HepG2 (cell line): ENCODE measurements around the gene DHRS13. TPM values are rescaled to one million over a fixed set of nuclear protein-coding genes. Genes with fewer than 3 reads are reported as not detected.

Experiments
- ATF2 ChIP-seq: sonication (generic); formaldehyde crosslinking; IDR thresholded peaks from 2 replicates; pipeline ENCODE4 v1.4.0; 2020; ENCODE audit warnings: missing genetic modification reagents
- ATF6 ChIP-seq: sonication (generic); formaldehyde crosslinking; conservative IDR thresholded peaks from 2 replicates; pipeline ENCODE4 v1.4.0; 2020; ENCODE audit warnings: missing genetic modification reagents
- DMAP1 ChIP-seq: IDR thresholded peaks from 2 replicates; pipeline ENCODE4 v1.6.1; 2016
- JUN ChIP-seq: sonication (generic); formaldehyde crosslinking; IDR thresholded peaks from 2 replicates; pipeline ENCODE4 v1.4.0; 2020; ENCODE audit warnings: mild to moderate bottlenecking, missing genetic modification reagents
- KDM1A ChIP-seq: IDR thresholded peaks from 2 replicates; pipeline ENCODE4 v1.6.1; 2016; ENCODE audit warnings: missing compliant biosample characterization
- KLF11 ChIP-seq: IDR thresholded peaks from 2 replicates; pipeline ENCODE4 v1.6.1; 2016; ENCODE audit warnings: missing compliant biosample characterization
- MIXL1 ChIP-seq: IDR thresholded peaks from 2 replicates; pipeline ENCODE4 v1.6.1; 2016
- RXRB ChIP-seq: IDR thresholded peaks from 2 replicates; pipeline ENCODE4 v1.6.1; 2016; ENCODE audit warnings: borderline replicate concordance, missing genetic modification reagents, missing compliant biosample characterization
- SMARCC2 ChIP-seq: fragments of 450-650 bp; IDR thresholded peaks from 2 replicates; pipeline ENCODE4 v1.6.1; 2017; ENCODE audit warnings: antibody characterized with exemption, mild to moderate bottlenecking
- SNAPC4 ChIP-seq: sonication (generic); formaldehyde crosslinking; IDR thresholded peaks from 2 replicates; pipeline ENCODE4 v1.4.0; 2020; ENCODE audit warnings: mild to moderate bottlenecking, missing genetic modification reagents
- SP5 ChIP-seq: IDR thresholded peaks from 2 replicates; pipeline ENCODE4 v1.6.1; 2016; ENCODE audit warnings: low read depth, borderline replicate concordance
- TP53 ChIP-seq: sonication (generic); formaldehyde crosslinking; conservative IDR thresholded peaks from 2 replicates; pipeline ENCODE4 v1.4.0; 2020; ENCODE audit warnings: missing genetic modification reagents
- WIZ ChIP-seq: sonication (generic); formaldehyde crosslinking; IDR thresholded peaks from 2 replicates; pipeline ENCODE4 v1.5.1; 2020; ENCODE audit warnings: mild to moderate bottlenecking, missing genetic modification reagents
- ZNF318 ChIP-seq: sonication (generic); formaldehyde crosslinking; IDR thresholded peaks from 2 replicates; pipeline ENCODE4 v1.4.0; 2020; ENCODE audit warnings: mild to moderate bottlenecking, missing genetic modification reagents
- ZNF549 ChIP-seq: sonication (generic); formaldehyde crosslinking; IDR thresholded peaks from 2 replicates; pipeline ENCODE4 v1.5.0; 2020; ENCODE audit warnings: missing genetic modification reagents
- polyA plus RNA-seq, 8 experiments: library from polyadenylated mRNA; depleted of rRNA in 3 of 8; stranded (reverse) in 7 of 8; unstranded in 1 of 8; fragments of >200 nt; fragmentation: Illumina TruSeq in 4 of 8; extraction: Trizol in 4 of 8; gene quantifications; 2 replicates each; pipeline versions ENCODE4 v1.2.1 to v1.2.3, GENCODE V29; 2011 to 2016; ENCODE audit warnings: low read depth in 4 of 8, missing spikeins in 1 of 8, mixed read lengths in 1 of 8; ENCODE audit not compliant: insufficient read depth in 1 of 8
- total RNA-seq, 5 experiments: library from RNA; depleted of rRNA; stranded (reverse); fragments of >200 nt; fragmentation: Illumina TruSeq; extraction: Trizol; gene quantifications; 2 replicates each; pipeline ENCODE4 v1.2.3, GENCODE V29; 2016; ENCODE audit warnings: low read depth in 1 of 5

Gene DHRS13
- total and polyA plus RNA-seq, 2 of the 13 experiments (the other 11 are each of a cell fraction or from before 2014, with no cell fraction given), result 11.8 to 12.6 TPM

GRCh38 chr17:28908640-28909167 is 5.8 kb upstream of the DHRS13 start (continued):
- no peak for TF ChIP-seq SNAPC4 (CRISPR knock-in tag)
- no peak for TF ChIP-seq SMARCC2
- no peak for TF ChIP-seq ATF6
- no peak for TF ChIP-seq KDM1A (CRISPR knock-in tag)
- no peak for TF ChIP-seq ATF2 (CRISPR knock-in tag)
- TF ChIP-seq WIZ (CRISPR knock-in tag), result no peak
- TF ChIP-seq MIXL1 (CRISPR knock-in tag), result no peak
- TF ChIP-seq SP5, result 0 out of 2 replicates have a peak, but pooled peaks have one; percentile 18
- TF ChIP-seq TP53 (CRISPR knock-in tag), result no peak
- TF ChIP-seq ZNF549 (CRISPR knock-in tag), result no peak
- peak; percentile 70 for TF ChIP-seq JUN
- no peak for TF ChIP-seq ZNF318
- no peak for TF ChIP-seq KLF11 (CRISPR knock-in tag)
- no peak for TF ChIP-seq RXRB (CRISPR knock-in tag)
- no peak for TF ChIP-seq DMAP1 (CRISPR knock-in tag)
